Activated T-helper 1 cell treated with anti-CD3 and anti-CD28 coated beads, Interleukin-12 subunit alpha, Interleukin-12 subunit beta, Interleukin-2, Interleukin-4 antibody, amounts not matched to agents 30 ng/mL and 10 ng/mL and 1 ng/mL, durations not matched to agents 14 hours and 24 hours and 36 hours (primary cell): ENCODE results near the gene HECW1. TPM values are rescaled to one million over a fixed set of nuclear protein-coding genes. Genes with fewer than 3 reads are reported as not detected.

Source experiments
- DNase-seq: peaks from one replicate; pipeline ENCODE4 v3.0.0; 2021; ENCODE audit warnings: low spot score
- H3K27ac Mint-ChIP-seq: one replicate; pipeline ENCODE4 v1.8.0; 2021; ENCODE audit warnings: mild to moderate bottlenecking, mixed read lengths
- H3K27me3 Mint-ChIP-seq: one replicate; pipeline ENCODE4 v1.8.0; 2022; ENCODE audit warnings: mild to moderate bottlenecking, moderate library complexity, mixed read lengths; ENCODE audit not compliant: insufficient read depth
- H3K36me3 Mint-ChIP-seq: one replicate; pipeline ENCODE4 v1.8.0; 2021; ENCODE audit warnings: low read depth, mixed read lengths
- H3K4me1 Mint-ChIP-seq: one replicate; pipeline ENCODE4 v1.8.0; 2021; ENCODE audit warnings: low read depth, mixed read lengths
- H3K4me3 Mint-ChIP-seq: one replicate; pipeline ENCODE4 v1.8.0; 2021; ENCODE audit warnings: mild to moderate bottlenecking, moderate library complexity, mixed read lengths
- H3K9me3 Mint-ChIP-seq: one replicate; pipeline ENCODE4 v1.8.0; 2021; ENCODE audit warnings: mixed read lengths
- intact Hi-C: fragments of 100-400 bp; cut with micrococcal nuclease; formaldehyde crosslinking; loops from one replicate; pipeline ENCODE4 v1.15.1; 2024
- total RNA-seq: library from RNA; stranded (reverse); gene quantifications from 2 replicates; pipeline ENCODE4 v1.2.3, GENCODE V29; 2022

The HECW1 gene
- total RNA-seq, 1 donor from 2014 or later, result not detected

DNA sequence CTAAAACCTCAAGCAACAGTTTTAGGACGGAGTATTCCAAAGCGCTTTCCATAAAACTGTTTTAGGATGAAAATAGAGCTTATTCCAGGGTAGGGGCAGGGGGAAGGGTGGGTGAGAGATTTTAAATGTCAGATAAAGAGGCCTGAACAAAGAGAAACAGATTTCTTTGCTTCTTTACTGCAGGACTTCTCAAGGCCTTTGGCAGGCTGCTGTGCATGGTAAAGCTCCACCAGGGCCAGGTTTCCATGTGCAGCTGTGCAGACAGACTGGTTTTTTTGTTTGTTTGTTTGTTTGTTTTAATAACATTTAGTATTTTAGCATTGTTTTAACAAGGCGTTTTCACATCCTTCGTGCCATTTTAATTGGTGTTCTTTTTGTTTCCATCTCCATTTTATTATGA is 26.3 kb downstream of the HECW1 start:
- H3K27ac Mint-ChIP-seq, result no peak overlapping the region
- H3K36me3 Mint-ChIP-seq, result no peaks in the 10 kb centered on the region
- DNase-seq, result no peak
- peaks cover 20% of the 10 kb centered on the region for H3K27me3 Mint-ChIP-seq
- no peaks in the 10 kb centered on the region for H3K9me3 Mint-ChIP-seq
- no peak overlapping the region for H3K4me3 Mint-ChIP-seq
- intact Hi-C loops, result no loop called here
- no peaks in the 10 kb centered on the region for H3K4me1 Mint-ChIP-seq

DNA sequence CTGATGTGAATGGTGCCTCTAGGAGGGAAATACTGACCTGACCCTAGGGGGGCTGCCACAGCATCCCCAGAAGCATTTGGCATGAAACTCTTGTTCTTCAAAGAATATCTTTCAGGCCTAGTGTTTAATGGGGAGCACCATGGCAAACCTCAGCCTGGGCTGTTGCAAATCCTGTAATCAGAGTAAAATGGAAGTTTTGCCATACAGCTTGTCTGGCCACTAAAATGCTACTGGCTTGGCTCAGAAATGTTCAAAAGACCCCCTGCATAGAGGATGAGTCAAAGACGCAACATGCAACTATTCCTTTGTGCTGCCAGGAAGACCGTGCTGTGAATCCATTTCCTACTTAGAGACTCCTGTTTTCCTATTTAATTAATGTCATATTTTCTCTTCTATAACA is 26.7 kb downstream of the HECW1 start:
- Mint-ChIP-seq H3K4me1 (no peaks in the 10 kb centered on the region), H3K9me3 (no peaks in the 10 kb centered on the region), H3K27me3 (peaks cover 19% of the 10 kb centered on the region), H3K36me3 (no peaks in the 10 kb centered on the region), H3K4me3 (no peak overlapping the region), H3K27ac (no peak overlapping the region)
- intact Hi-C loops, result no loop called here
- no peak for DNase-seq

DNA sequence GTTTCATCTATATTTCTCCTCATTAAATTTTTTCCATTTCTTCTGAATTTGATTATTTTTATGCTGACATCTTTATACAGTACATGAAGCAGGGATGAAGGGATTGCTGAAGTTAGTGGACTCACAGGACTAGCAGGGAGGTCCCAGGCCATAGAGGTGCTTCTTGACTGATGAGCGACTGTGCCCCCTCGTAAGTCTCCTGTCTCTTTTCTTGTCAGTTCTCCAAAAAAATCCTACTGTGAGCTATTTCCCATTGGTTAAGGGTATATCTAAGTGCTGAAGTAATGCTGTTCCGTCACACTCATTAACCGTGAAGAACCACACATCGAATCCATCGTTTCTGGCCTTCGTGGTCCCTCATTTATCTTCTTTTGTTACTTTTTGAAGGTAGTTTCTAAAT is 27.7 kb downstream of the HECW1 start:
- no peaks in the 10 kb centered on the region for H3K9me3 Mint-ChIP-seq
- H3K27ac Mint-ChIP-seq, result no peak overlapping the region
- intact Hi-C loops, result no loop called here
- DNase-seq, result no peak
- peaks cover 19% of the 10 kb centered on the region for H3K27me3 Mint-ChIP-seq
- no peak overlapping the region for H3K4me3 Mint-ChIP-seq
- H3K4me1 Mint-ChIP-seq, result no peaks in the 10 kb centered on the region
- no peaks in the 10 kb centered on the region for H3K36me3 Mint-ChIP-seq

DNA sequence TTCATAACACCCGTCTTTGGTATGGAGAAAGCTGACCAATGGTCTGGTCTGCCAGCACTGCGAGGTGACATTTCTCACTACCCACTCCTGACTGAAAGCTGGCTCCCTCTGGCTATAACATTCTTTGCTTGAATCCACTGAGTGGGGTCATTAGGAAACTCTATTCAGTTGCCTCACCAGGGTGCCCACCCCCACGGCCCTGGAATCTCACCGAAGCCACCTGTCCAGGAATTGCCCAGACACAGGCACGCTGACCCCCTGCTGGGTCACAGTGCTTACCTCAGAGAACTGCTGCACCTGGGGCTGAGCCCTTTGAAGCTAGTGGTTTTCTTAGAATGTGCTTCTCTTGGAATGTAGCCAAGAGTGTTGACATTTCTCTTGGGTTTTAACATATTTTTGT is 28.6 kb downstream of the HECW1 start:
- no peak overlapping the region for H3K27ac Mint-ChIP-seq
- no peak for DNase-seq
- H3K36me3 Mint-ChIP-seq, result no peaks in the 10 kb centered on the region
- intact Hi-C loops, result no loop called here
- H3K27me3 Mint-ChIP-seq, result peaks cover 13% of the 10 kb centered on the region
- H3K4me1 Mint-ChIP-seq, result no peaks in the 10 kb centered on the region
- no peak overlapping the region for H3K4me3 Mint-ChIP-seq
- no peaks in the 10 kb centered on the region for H3K9me3 Mint-ChIP-seq

DNA sequence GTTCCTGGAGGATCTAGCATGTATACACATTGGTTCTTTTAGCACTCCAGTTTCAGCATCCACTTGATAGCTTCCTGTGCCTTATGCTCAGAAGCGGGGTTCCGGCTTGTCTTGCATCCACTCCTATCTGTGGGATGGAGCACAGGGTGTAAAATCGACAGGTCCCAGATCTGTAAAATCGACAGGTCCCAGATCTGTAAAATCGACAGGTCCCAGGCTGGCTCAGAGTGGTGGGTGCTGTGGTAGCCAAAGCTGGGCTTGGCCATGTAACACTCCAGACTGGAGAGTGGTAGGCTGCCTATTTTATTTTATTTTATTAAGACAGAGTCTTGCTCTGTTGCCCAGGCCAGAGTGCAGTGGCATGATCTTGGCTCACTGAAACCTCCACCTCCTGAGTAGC is 30.3 kb downstream of the HECW1 start:
- Mint-ChIP-seq H3K36me3 (no peaks in the 10 kb centered on the region), H3K27me3 (peaks cover 9% of the 10 kb centered on the region), H3K4me1 (no peaks in the 10 kb centered on the region), H3K4me3 (no peak overlapping the region), H3K27ac (no peak overlapping the region), H3K9me3 (no peaks in the 10 kb centered on the region)
- DNase-seq, result no peak
- intact Hi-C loops, result no loop called here

DNA sequence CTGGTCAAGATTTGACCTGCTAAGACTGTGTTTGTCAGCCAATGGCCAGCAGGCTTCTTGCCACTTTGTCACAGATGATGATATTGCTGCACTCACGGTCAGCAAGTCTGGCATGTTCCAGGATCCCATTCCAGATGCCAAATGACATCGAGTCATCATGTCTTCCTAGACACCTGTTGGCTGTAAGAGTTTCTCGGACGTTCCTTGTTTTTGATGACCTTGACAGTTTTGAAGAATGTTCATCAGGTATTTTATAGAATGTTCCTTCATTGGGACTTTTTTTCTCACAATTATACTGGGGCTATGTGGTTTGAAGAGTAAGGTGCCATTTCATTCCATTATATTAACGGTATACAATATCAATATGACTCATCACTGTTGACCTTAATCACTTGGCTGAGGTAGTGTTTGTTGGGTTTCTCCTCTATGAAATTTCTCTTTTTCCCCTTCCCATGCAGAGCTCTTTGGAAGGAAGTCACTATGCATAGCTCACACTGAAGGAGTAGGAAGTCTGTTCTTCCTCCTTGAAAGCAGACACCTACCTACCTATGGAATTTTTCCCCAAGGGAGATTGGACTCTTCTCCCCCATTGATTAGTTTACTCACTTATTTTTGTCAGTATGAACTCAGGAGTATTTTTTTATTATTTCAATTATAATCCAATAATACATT is 31.6 kb downstream of the HECW1 start:
- no peak for DNase-seq
- intact Hi-C loops, result no loop called here
- Mint-ChIP-seq H3K4me3 (no peak overlapping the region), H3K27ac (no peak overlapping the region), H3K9me3 (no peaks in the 10 kb centered on the region), H3K27me3 (peaks cover 4% of the 10 kb centered on the region), H3K4me1 (no peaks in the 10 kb centered on the region), H3K36me3 (no peaks in the 10 kb centered on the region)

DNA sequence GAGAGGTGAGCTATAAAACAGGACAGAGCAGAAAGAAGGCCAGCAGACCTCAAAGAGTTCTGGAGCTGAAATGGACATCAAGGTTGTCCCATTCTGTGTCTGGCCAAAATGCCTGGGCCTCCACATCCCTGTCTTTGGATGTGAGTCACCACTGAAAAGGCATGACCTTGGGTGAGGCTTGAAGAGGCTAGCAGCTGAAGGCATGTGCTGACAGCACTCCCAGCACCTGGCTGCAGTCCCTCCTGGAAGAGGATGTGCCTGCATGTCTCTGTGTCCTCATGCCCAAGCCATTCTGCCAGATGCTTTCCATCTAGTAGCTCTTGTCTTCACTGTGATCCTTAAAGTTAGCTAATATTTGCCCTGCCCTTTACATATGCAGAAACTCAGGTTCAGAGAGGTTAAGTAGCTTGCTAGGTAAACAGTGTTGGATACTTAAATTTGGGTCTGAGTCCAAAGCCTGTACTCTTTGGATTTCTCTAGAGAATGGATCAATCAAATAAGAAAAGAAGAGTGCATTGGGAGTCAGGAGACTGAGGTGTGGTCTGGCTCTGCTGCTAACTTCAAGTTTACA is 35.8 kb downstream of the HECW1 start:
- Mint-ChIP-seq H3K36me3 (no peaks in the 10 kb centered on the region), H3K4me1 (no peaks in the 10 kb centered on the region), H3K27me3 (peaks cover 2% of the 10 kb centered on the region), H3K27ac (no peak overlapping the region), H3K4me3 (no peak overlapping the region), H3K9me3 (no peaks in the 10 kb centered on the region)
- no peak for DNase-seq
- intact Hi-C loops, result no loop called here

DNA sequence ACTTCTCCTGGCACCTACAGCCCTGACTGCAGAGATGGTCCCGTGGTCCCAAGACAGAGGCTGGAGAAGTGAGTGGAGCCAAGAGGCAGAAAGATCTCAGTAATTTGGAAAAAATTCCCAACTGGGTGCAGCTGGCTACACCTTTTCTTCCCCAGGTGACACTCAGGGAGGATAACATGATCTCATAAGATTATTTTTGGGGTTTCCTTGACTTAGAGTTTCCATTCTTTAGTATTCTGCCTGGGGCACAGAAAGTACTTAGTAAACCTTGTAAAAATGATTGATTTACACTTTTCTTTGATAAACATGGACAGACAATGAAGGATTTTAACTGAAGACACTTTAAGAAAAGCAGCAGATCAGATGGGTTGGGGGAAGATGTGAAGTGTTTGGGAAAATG is 38.6 kb downstream of the HECW1 start:
- H3K27ac Mint-ChIP-seq, result no peak overlapping the region
- no peak overlapping the region for H3K4me3 Mint-ChIP-seq
- intact Hi-C loops, result no loop called here
- H3K36me3 Mint-ChIP-seq, result no peaks in the 10 kb centered on the region
- DNase-seq, result no peak
- no peaks in the 10 kb centered on the region for H3K9me3 Mint-ChIP-seq
- H3K27me3 Mint-ChIP-seq, result peaks cover 4% of the 10 kb centered on the region
- no peaks in the 10 kb centered on the region for H3K4me1 Mint-ChIP-seq

DNA sequence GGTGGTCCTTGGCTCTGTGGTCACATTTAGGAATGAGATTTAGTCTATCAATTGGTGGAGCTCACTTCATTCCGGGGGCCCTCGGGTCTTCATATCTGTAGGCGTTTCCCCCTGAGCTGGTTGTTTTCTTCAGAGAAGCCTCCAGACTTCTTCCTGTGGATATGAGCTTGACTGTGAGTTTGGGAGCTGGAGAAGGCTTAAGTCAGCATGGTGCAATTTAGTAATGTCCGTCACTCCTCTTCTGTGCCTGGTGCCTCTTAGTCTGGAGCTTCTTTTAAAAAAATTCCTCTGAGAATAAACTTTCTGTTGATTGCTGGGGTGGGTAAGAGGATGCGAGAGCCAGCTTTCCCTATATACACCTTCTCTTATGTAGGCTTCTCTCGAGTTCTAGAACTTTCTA is 40.2 kb downstream of the HECW1 start:
- Mint-ChIP-seq H3K4me3 (no peak overlapping the region), H3K27me3 (peaks cover 4% of the 10 kb centered on the region), H3K27ac (no peak overlapping the region), H3K9me3 (no peaks in the 10 kb centered on the region), H3K36me3 (no peaks in the 10 kb centered on the region), H3K4me1 (no peaks in the 10 kb centered on the region)
- no peak for DNase-seq
- intact Hi-C loops, result no loop called here

DNA sequence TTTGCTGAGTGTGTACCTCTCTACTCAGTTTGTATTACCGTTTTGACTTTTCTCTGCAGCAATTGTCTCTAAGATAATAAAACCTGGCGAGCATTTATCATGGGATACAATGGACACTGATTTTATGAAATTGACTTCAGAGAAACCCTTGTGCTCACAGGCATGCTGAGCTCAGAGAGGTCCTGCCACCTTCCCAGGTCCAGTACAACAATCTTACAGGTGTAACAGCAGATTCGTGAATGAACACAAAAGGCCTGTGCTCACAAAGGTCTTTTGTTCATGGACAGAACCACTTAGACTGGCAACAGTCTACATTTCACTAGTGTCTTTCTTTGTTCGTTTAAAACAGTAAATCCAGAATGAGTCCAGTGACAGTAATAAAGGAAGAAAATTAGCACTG is 43.2 kb downstream of the HECW1 start:
- Mint-ChIP-seq H3K4me1 (no peaks in the 10 kb centered on the region), H3K27ac (no peak overlapping the region), H3K4me3 (no peak overlapping the region), H3K9me3 (no peaks in the 10 kb centered on the region), H3K36me3 (no peaks in the 10 kb centered on the region), H3K27me3 (peaks cover 4% of the 10 kb centered on the region)
- no peak for DNase-seq
- intact Hi-C loops, result no loop called here

DNA sequence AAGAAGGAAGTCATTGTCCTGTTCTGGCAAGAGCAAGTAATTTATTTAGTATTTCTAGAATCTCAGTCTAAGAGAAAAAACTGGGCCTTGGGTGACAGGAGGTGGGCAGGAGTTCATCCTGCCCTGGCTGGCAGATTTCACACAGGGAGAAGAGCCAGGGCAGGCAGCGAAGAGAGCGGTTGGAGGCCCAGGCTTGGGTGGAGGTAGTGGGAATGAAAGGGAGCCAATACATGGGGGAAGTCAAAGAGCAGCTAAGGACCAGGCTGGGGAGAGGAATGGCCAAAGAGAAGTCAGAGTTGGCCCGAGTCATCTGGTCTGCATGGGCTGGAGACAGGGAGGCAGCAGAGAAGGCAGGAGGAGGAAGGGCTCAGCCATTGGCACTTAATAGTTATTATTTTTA is 51.4 kb downstream of the HECW1 start:
- Mint-ChIP-seq H3K27me3 (peaks cover 2% of the 10 kb centered on the region), H3K4me3 (no peak overlapping the region), H3K36me3 (no peaks in the 10 kb centered on the region), H3K4me1 (no peaks in the 10 kb centered on the region), H3K27ac (no peak overlapping the region), H3K9me3 (no peaks in the 10 kb centered on the region)
- intact Hi-C loops, result no loop called here
- no peak for DNase-seq

DNA sequence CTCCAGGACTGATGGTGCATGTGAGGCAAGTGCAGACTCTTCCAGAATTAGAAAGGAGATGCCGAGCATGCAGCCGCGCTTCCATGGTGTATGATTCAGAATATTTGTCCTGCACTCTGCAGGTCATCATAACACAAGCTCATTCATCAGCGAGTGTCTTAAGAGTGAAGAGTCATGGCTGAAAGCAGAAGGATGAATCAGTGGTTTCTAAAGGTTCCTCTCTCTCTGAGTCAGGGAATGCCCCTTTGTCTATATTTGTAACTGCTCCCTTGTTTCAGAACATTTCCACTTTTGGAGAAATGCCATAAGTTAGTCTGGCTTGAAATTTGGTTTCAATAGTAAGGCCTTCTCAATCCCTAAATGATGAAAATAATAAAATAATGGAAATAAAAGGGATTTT is 52.3 kb downstream of the HECW1 start:
- intact Hi-C loops, result no loop called here
- DNase-seq, result no peak
- no peak overlapping the region for H3K4me3 Mint-ChIP-seq
- H3K27ac Mint-ChIP-seq, result no peak overlapping the region
- no peaks in the 10 kb centered on the region for H3K9me3 Mint-ChIP-seq
- no peaks in the 10 kb centered on the region for H3K4me1 Mint-ChIP-seq
- peaks cover 2% of the 10 kb centered on the region for H3K27me3 Mint-ChIP-seq
- H3K36me3 Mint-ChIP-seq, result no peaks in the 10 kb centered on the region

DNA sequence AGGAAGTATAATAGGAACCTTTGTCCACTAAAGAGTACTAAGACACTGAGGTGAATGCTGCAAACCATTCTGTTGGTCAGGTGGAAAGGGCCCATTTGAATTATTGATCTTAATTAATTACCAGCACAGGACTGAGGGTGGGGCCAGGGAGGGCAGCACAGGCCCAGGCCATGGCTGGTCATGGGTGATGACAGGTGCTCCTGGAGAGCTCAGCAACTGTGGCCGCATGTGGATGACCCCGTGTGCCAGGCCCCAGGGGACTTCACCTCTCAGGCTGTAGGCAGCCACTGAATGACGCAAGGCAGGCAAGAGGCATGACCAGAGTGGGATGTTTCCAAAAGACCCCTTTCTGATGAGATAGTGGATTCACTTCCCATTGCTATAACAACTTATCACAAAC is 54.2 kb downstream of the HECW1 start:
- H3K36me3 Mint-ChIP-seq, result no peaks in the 10 kb centered on the region
- no peak overlapping the region for H3K4me3 Mint-ChIP-seq
- DNase-seq, result no peak
- intact Hi-C loops, result no loop called here
- no peaks in the 10 kb centered on the region for H3K9me3 Mint-ChIP-seq
- H3K4me1 Mint-ChIP-seq, result no peaks in the 10 kb centered on the region
- peaks cover 1% of the 10 kb centered on the region for H3K27me3 Mint-ChIP-seq
- no peak overlapping the region for H3K27ac Mint-ChIP-seq

DNA sequence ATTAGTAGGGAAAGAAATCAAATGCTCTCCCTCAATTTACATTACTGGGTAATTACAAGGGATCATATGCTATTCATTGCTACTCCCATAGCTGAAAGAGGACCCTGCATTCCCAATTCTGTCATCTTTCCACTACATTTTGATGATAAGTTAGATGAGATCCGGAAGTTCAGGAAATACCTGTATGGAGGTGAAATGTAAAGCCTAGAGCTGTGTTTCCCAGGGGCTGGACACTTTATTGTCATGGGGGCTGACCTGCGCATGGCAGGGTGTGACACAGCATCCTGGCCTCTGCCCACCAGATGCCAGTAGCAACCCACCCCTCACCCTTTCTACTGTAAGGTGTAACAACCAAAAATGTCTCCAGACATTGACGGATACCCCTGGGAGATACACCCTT is 56.6 kb downstream of the HECW1 start:
- intact Hi-C loops, result no loop called here
- no peaks in the 10 kb centered on the region for H3K9me3 Mint-ChIP-seq
- peaks cover 2% of the 10 kb centered on the region for H3K27me3 Mint-ChIP-seq
- no peak overlapping the region for H3K4me3 Mint-ChIP-seq
- H3K36me3 Mint-ChIP-seq, result no peaks in the 10 kb centered on the region
- H3K27ac Mint-ChIP-seq, result no peak overlapping the region
- no peaks in the 10 kb centered on the region for H3K4me1 Mint-ChIP-seq
- DNase-seq, result no peak
